ENCODE measurements around the gene PTGER3. TPM values are rescaled to one million over a fixed set of nuclear protein-coding genes. Genes with fewer than 3 reads are reported as not detected.

Gene PTGER3
- not detected in 2 replicates for total RNA-seq (2022)
- percentile 6 among the genes with signal in this experiment for Bru-seq, nascent RNA
- BruChase-seq, experiment 1, labeled RNA remaining after a 6-hour chase, result percentile 30 among the genes with signal in this experiment
- percentile 22 among the genes with signal in this experiment for BruChase-seq, experiment 2, labeled RNA remaining after a 2-hour chase
- long read RNA-seq, result 0 reads

DNA sequence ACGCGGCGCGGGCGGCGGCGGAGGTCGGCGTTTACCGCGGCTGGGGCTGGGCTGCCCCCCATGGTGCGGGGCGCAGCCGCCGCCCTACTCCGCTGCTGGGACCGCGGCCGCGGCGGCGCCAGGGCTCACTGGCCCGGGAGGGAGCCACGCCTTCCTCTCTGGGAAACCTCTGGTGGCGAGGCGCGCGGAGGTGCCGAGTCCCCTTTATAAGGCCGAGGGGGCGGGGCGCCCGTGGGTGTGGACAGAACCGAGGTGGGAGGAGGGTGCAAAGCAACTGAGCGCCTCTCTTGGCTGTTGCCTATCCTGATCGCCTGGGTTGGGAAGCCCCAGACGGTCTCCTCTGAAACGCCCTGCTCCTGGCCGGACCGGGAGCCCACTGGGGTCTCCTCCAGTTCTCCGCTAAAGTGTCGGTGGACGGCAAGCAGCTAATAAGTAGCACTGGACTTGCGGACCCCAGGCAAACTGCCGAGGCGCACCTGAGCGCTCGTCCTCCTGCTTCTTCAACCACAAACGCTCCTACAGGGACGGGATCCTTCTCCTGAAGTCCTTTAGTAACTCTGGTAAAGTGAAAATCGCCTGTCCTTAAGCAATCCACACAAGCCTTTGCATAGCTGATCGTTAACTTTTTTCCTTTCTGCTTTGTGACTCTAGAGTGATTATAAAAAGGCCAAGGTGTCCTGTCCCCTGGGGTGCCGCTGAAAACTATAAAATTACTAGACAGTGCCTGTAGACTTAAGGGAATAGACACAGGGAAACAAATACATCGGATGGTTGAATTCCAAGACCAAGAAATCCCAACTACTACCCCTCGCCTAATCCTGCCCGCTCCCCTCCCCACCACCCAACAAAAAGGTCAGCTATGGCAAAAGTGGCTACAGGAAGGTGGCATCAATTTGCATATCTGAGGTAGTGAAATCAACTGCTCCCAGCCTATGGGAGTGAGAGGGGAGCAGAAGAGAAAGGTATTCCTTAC lies at the start of gene PTGER3:
Gene PTGER3 (minus strand): TSS at position 182 of the 973 bp plus-strand sequence. CDS start 239 bp downstream, outside the sequence.
- Mint-ChIP-seq H3K27ac (ENCODE audit: low read depth, unreplicated experiment) (no peak within 1 kb of the TSS), H3K4me3 (ENCODE audit: unreplicated experiment) (peak within 1 kb of the TSS; percentile 33), H3K4me1 (ENCODE audit: insufficient read depth, unreplicated experiment) (no peaks in the 10 kb centered on the region), H3K36me3 (ENCODE audit: insufficient read depth, unreplicated experiment) (peaks cover 2% of the 10 kb centered on the region), H3K27me3 (ENCODE audit: insufficient read depth, unreplicated experiment) (peaks cover 54% of the 10 kb centered on the region), H3K9me3 (ENCODE audit: unreplicated experiment) (no peaks in the 10 kb centered on the region)
- intact Hi-C loops (cut with micrococcal nuclease), result no loop called here
- TF ChIP-seq, protein P1, sequence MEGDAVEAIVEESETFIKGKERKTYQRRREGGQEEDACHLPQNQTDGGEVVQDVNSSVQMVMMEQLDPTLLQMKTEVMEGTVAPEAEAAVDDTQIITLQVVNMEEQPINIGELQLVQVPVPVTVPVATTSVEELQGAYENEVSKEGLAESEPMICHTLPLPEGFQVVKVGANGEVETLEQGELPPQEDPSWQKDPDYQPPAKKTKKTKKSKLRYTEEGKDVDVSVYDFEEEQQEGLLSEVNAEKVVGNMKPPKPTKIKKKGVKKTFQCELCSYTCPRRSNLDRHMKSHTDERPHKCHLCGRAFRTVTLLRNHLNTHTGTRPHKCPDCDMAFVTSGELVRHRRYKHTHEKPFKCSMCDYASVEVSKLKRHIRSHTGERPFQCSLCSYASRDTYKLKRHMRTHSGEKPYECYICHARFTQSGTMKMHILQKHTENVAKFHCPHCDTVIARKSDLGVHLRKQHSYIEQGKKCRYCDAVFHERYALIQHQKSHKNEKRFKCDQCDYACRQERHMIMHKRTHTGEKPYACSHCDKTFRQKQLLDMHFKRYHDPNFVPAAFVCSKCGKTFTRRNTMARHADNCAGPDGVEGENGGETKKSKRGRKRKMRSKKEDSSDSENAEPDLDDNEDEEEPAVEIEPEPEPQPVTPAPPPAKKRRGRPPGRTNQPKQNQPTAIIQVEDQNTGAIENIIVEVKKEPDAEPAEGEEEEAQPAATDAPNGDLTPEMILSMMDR (IDR thresholded peaks at IDR 0.05; ENCODE audit: unreplicated experiment), result no peak
- POLR2A ChIA-PET, result no interaction called here
- DNase-seq (ENCODE audit: unreplicated experiment), result peak; percentile 5
- BruUV-seq (replicated peaks), result no TSS peak
- CTCF ChIA-PET, result interaction anchor here (1.2 to 4.8 kb wide), 2 partner anchors 15 to 519 kb away, joined by 3 to 50 read pairs; no protein-coding TSS in a partner anchor

DNA sequence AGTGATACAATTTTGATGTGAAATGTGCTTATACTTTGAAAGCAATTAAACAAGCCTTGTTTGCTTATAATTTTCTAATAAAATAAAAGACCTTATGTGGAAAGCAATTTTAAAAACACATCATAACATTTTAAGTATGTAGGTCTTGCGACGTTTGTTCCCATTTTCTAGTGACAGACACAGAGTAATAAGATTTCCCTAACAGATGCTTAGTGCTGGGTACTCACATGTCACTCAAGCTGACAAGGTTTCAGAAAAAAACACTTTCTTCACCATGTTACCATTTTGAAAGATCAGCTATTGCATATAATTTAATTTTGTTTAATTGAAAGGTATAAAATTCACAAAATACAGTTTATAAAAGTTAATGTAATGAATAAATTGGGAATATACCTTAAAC lies 47.3 kb upstream of the PTGER3 start:
- intact Hi-C loops (cut with micrococcal nuclease), result loop anchor here (2.0 to 10.0 kb wide), 4 partner anchors 100 to 942 kb away; no protein-coding TSS in a partner anchor
- no peaks in the 10 kb centered on the region for H3K9me3 Mint-ChIP-seq (ENCODE audit: unreplicated experiment)
- TF ChIP-seq, protein P1 (IDR thresholded peaks at IDR 0.05; ENCODE audit: unreplicated experiment), result no peak
- DNase-seq (ENCODE audit: unreplicated experiment), result no peak
- no peak overlapping the region for H3K4me3 Mint-ChIP-seq (ENCODE audit: unreplicated experiment)
- no TSS peak for BruUV-seq (replicated peaks)
- H3K36me3 Mint-ChIP-seq (ENCODE audit: insufficient read depth, unreplicated experiment), result no peaks in the 10 kb centered on the region
- ChIA-PET CTCF (interaction anchor here (0.8 to 1.8 kb wide), 4 partner anchors 278 to 943 kb away, joined by 3 to 5 read pairs (median 4); no protein-coding TSS in a partner anchor), POLR2A (interaction anchor here (2.5 kb wide), 1 partner anchor 14 kb away, joined by 6 read pairs; the partner anchor contains the start of gene ZRANB2)
- H3K27me3 Mint-ChIP-seq (ENCODE audit: insufficient read depth, unreplicated experiment), result no peaks in the 10 kb centered on the region
- H3K4me1 Mint-ChIP-seq (ENCODE audit: insufficient read depth, unreplicated experiment), result no peaks in the 10 kb centered on the region
- no peak overlapping the region for H3K27ac Mint-ChIP-seq (ENCODE audit: low read depth, unreplicated experiment)

DNA sequence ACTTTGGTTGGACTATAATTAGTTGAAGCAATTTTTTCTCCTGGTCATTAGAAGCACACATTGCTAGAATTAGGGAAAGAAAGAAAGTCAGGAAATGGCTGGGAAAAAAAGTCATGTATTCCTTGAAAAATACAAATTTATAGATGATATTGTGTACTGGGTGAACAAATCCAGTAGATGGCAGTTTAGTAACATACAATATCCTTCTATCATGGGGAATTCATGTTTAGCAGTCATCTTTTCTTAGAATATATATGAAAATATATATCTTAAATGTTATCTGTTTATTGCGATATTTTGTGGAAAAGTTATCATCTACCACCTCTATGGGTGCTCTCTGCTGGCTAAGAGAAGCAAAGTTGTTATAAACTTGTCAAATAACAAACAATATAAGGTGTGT lies 46.3 kb upstream of the PTGER3 start:
- Mint-ChIP-seq H3K4me3 (ENCODE audit: unreplicated experiment) (no peak overlapping the region), H3K27me3 (ENCODE audit: insufficient read depth, unreplicated experiment) (no peaks in the 10 kb centered on the region), H3K4me1 (ENCODE audit: insufficient read depth, unreplicated experiment) (no peaks in the 10 kb centered on the region), H3K9me3 (ENCODE audit: unreplicated experiment) (no peaks in the 10 kb centered on the region), H3K27ac (ENCODE audit: low read depth, unreplicated experiment) (no peak overlapping the region), H3K36me3 (ENCODE audit: insufficient read depth, unreplicated experiment) (no peaks in the 10 kb centered on the region)
- TF ChIP-seq, protein P1 (IDR thresholded peaks at IDR 0.05; ENCODE audit: unreplicated experiment), result peak; percentile 9
- POLR2A ChIA-PET, result interaction anchor here (2.5 kb wide), 1 partner anchor 13 kb away, joined by 6 read pairs; the partner anchor contains the start of gene ZRANB2
- intact Hi-C loops (cut with micrococcal nuclease), result loop anchor here (2.0 to 10.0 kb wide), 4 partner anchors 101 to 943 kb away; no protein-coding TSS in a partner anchor
- CTCF ChIA-PET, result interaction anchor here (0.7 to 1.8 kb wide), 8 partner anchors 9 to 1155 kb away, joined by 3 to 5 read pairs (median 3); partner anchors contain the start of gene ANKRD13C
- DNase-seq (ENCODE audit: unreplicated experiment), result peak; percentile 17
- BruUV-seq (replicated peaks), result no TSS peak

Data from MCF 10A (cell line).